BLaER1 treated with 17β-estradiol and CSF1 and Interleukin-3, amounts not matched to agents 10 nM and 100 nM (cell line): Measurements from ENCODE around the gene NES.

Source experiments
- H3K27ac ChIP-seq, 11 experiments: shearing (Covaris generic); formaldehyde crosslinking; 2 replicates each; pipeline ENCODE4 v1.8.1; 2022
- H3K27me3 ChIP-seq, 11 experiments: shearing (Covaris generic); formaldehyde crosslinking; 2 replicates each; pipeline ENCODE4 v1.8.1; 2022
- H3K36me3 ChIP-seq, 11 experiments: shearing (Covaris generic); formaldehyde crosslinking; 2 replicates each; pipeline ENCODE4 v1.8.1; 2022
- H3K4me1 ChIP-seq, 10 experiments: shearing (Covaris generic); formaldehyde crosslinking; 2 replicates each; pipeline ENCODE4 v1.8.1; 2022
- H3K4me2 ChIP-seq, 11 experiments: shearing (Covaris generic); formaldehyde crosslinking; 2 replicates each; pipeline ENCODE4 v1.8.1; 2022
- H3K4me3 ChIP-seq, 10 experiments: shearing (Covaris generic); formaldehyde crosslinking; 2 replicates each; pipeline ENCODE4 v1.8.1; 2022
- H3K9ac ChIP-seq, 11 experiments: shearing (Covaris generic); formaldehyde crosslinking; 2 replicates each; pipeline ENCODE4 v1.8.1; 2022
- H3K9me3 ChIP-seq, 11 experiments: shearing (Covaris generic); formaldehyde crosslinking; replicated peaks in 1 of 11; 2 replicates each; pipeline ENCODE4 v1.8.1; 2022
- H4K20me1 ChIP-seq, 11 experiments: shearing (Covaris generic); formaldehyde crosslinking; 2 replicates each; pipeline ENCODE4 v1.8.1; 2022
- Cebpa-rat ChIP-seq, 11 experiments: shearing (Covaris generic); IDR thresholded peaks; 2 replicates each; pipeline ENCODE4 v1.8.1; 2022

Gene NES

GRCh38 chr1:156644146-156644545, 33.1 kb downstream of the NES start:
- Histone ChIP-seq H3K4me1 (peaks cover 16 to 36% (median 33%) of the 10 kb centered on the region in 10 experiments), H3K9me3 (no peaks in the 10 kb centered on the region), H3K27ac (peak overlapping the region in 2 of 11 experiments; percentile 2 to 22; a peak in 2 of 22 replicates), H3K4me3 (no peak overlapping the region), H3K4me2 (peak overlapping the region; percentile 51 to 91 (median 77)), H3K27me3 (peaks cover 81 to 100% (median 99%) of the 10 kb centered on the region in 11 experiments), H3K9ac (no peak overlapping the region), H4K20me1 (peaks cover 0 to 58% (median 14%) of the 10 kb centered on the region in 11 experiments; a peak in 12 of 22 replicates), H3K36me3 (no peaks in the 10 kb centered on the region)
- TF ChIP-seq Cebpa-rat (IDR thresholded peaks at IDR 0.05) = no peak

GRCh38 chr1:156643778-156644092, 33.5 kb downstream of the NES start:
- Histone ChIP-seq H3K9ac (no peak overlapping the region), H3K27me3 (peaks cover 81 to 100% (median 99%) of the 10 kb centered on the region in 11 experiments), H4K20me1 (peaks cover 0 to 55% (median 14%) of the 10 kb centered on the region in 11 experiments; a peak in 12 of 22 replicates), H3K27ac (peak overlapping the region in 2 of 11 experiments; percentile 2 to 22; a peak in 2 of 22 replicates), H3K36me3 (no peaks in the 10 kb centered on the region), H3K4me1 (peaks cover 16 to 36% (median 33%) of the 10 kb centered on the region in 10 experiments), H3K4me2 (peak overlapping the region; percentile 51 to 91 (median 77)), H3K9me3 (no peaks in the 10 kb centered on the region), H3K4me3 (no peak overlapping the region)
- no peak for TF ChIP-seq Cebpa-rat (IDR thresholded peaks at IDR 0.05)

GRCh38 chr1:156643049-156643777, 34.0 kb downstream of the NES start:
- Histone ChIP-seq H4K20me1 (peaks cover 0 to 54% (median 14%) of the 10 kb centered on the region in 11 experiments; a peak in 12 of 22 replicates), H3K4me2 (peak overlapping the region; percentile 51 to 91 (median 77)), H3K4me3 (no peak overlapping the region; a peak in 1 of 20 replicates), H3K9me3 (no peaks in the 10 kb centered on the region), H3K4me1 (peaks cover 16 to 36% (median 33%) of the 10 kb centered on the region in 10 experiments), H3K9ac (no peak overlapping the region), H3K27ac (peak overlapping the region in 1 of 11 experiments; percentile 7; a peak in 1 of 22 replicates), H3K36me3 (no peaks in the 10 kb centered on the region), H3K27me3 (peaks cover 81 to 100% (median 99%) of the 10 kb centered on the region in 11 experiments)
- no peak for TF ChIP-seq Cebpa-rat (IDR thresholded peaks at IDR 0.05)

- TF ChIP-seq Cebpa-rat (IDR thresholded peaks at IDR 0.05) = no peak
- Histone ChIP-seq H3K36me3 (no peaks in the 10 kb centered on the region), H4K20me1 (peaks cover 0 to 50% (median 12%) of the 10 kb centered on the region in 11 experiments; a peak in 12 of 22 replicates), H3K9ac (no peak overlapping the region), H3K4me3 (peak overlapping the region in 8 of 10 experiments; percentile 14 to 57 (median 38); a peak in 11 of 20 replicates), H3K9me3 (no peaks in the 10 kb centered on the region), H3K27me3 (peaks cover 79 to 100% (median 97%) of the 10 kb centered on the region in 11 experiments), H3K4me2 (peak overlapping the region; percentile 34 to 91 (median 77); a peak in 21 of 22 replicates), H3K27ac (no peak overlapping the region), H3K4me1 (peaks cover 16 to 36% (median 33%) of the 10 kb centered on the region in 10 experiments)
These were observed 34.8 kb downstream of the NES start for GRCh38 chr1:156642265-156643048.

- Histone ChIP-seq H3K9ac (no peak within 1 kb of the TSS), H4K20me1 (peaks cover 0 to 48% (median 12%) of the 10 kb centered on the region in 11 experiments; a peak in 11 of 22 replicates), H3K4me1 (peaks cover 16 to 36% (median 33%) of the 10 kb centered on the region in 10 experiments), H3K27me3 (peaks cover 73 to 96% (median 91%) of the 10 kb centered on the region in 11 experiments), H3K4me2 (peak within 1 kb of the TSS; percentile 43 to 91 (median 77); a peak in 21 of 22 replicates), H3K27ac (no peak within 1 kb of the TSS), H3K4me3 (peak within 1 kb of the TSS in 9 of 10 experiments; percentile 19 to 57 (median 40); a peak in 14 of 20 replicates), H3K9me3 (no peaks in the 10 kb centered on the region), H3K36me3 (no peaks in the 10 kb centered on the region)
- TF ChIP-seq Cebpa-rat (IDR thresholded peaks at IDR 0.05) = no peak
These were observed 35.4 kb downstream of the NES start, which contains the start of gene BCAN for GRCh38 chr1:156641761-156642264. TSS of gene BCAN (plus strand) at chr1:156642117. CDS start at chr1:156646055, 3,938 bp downstream.

- Histone ChIP-seq H3K4me3 (peak overlapping the region in 4 of 10 experiments; percentile 19 to 40 (median 34); a peak in 4 of 20 replicates), H3K36me3 (no peaks in the 10 kb centered on the region), H4K20me1 (peaks cover 0 to 48% (median 12%) of the 10 kb centered on the region in 11 experiments; a peak in 11 of 22 replicates), H3K4me2 (peak overlapping the region; percentile 22 to 87 (median 53); a peak in 19 of 22 replicates), H3K27ac (no peak overlapping the region), H3K4me1 (peaks cover 16 to 36% (median 33%) of the 10 kb centered on the region in 10 experiments), H3K9me3 (no peaks in the 10 kb centered on the region), H3K27me3 (peaks cover 66 to 89% (median 84%) of the 10 kb centered on the region in 11 experiments), H3K9ac (no peak overlapping the region)
- TF ChIP-seq Cebpa-rat (IDR thresholded peaks at IDR 0.05) = no peak
These were observed 36.1 kb downstream of the NES start for GRCh38 chr1:156640842-156641706.

GRCh38 chr1:156639601-156640101, 37.6 kb downstream of the NES start:
- peaks cover 16 to 35% (median 33%) of the 10 kb centered on the region in 10 experiments for H3K4me1 ChIP-seq
- no peak for TF ChIP-seq Cebpa-rat (IDR thresholded peaks at IDR 0.05)
- H3K36me3 ChIP-seq = no peaks in the 10 kb centered on the region
- H3K9me3 ChIP-seq = no peaks in the 10 kb centered on the region
- H3K9ac ChIP-seq = no peak overlapping the region
- H3K27ac ChIP-seq = no peak overlapping the region
- no peak overlapping the region for H3K4me2 ChIP-seq
- no peak overlapping the region for H3K4me3 ChIP-seq
- peaks cover 0 to 48% (median 12%) of the 10 kb centered on the region in 11 experiments; a peak in 11 of 22 replicates for H4K20me1 ChIP-seq
- H3K27me3 ChIP-seq = peaks cover 56 to 78% (median 70%) of the 10 kb centered on the region in 11 experiments
